SK-N-SH treated with all-trans-retinoic acid at 6 μM for 48 hours (cell line): Measurements from ENCODE around the gene ZDHHC9.

Experiments used
- ESRRG ChIP-seq: fragments of 250-450 bp; sonication (Bioruptor Pico); IDR thresholded peaks from 2 replicates; pipeline ENCODE4 v1.6.1; 2021; ENCODE audit warnings: mild to moderate bottlenecking
- ISL1 ChIP-seq: fragments of 250-450 bp; sonication (Bioruptor Pico); IDR thresholded peaks from 2 replicates; pipeline ENCODE4 v2.1.2; 2022; ENCODE audit warnings: mild to moderate bottlenecking, moderate library complexity
- RARB ChIP-seq: fragments of 250-450 bp; sonication (Bioruptor Pico); IDR thresholded peaks from 2 replicates; pipeline ENCODE4 v1.8.0; 2021; ENCODE audit warnings: mild to moderate bottlenecking, moderate library complexity
- ZFP3 ChIP-seq: fragments of 250-450 bp; sonication (Bioruptor Pico); IDR thresholded peaks from 2 replicates; pipeline ENCODE4 v1.5.0; 2020; ENCODE audit warnings: mild to moderate bottlenecking, moderate library complexity
- ZNF565 ChIP-seq: fragments of 450-650 bp; formaldehyde crosslinking; conservative IDR thresholded peaks from 2 replicates; pipeline ENCODE4 v1.5.0; 2020; ENCODE audit warnings: low read depth, mild to moderate bottlenecking, moderate library complexity
- ZNF8 ChIP-seq: fragments of 450-650 bp; formaldehyde crosslinking; IDR thresholded peaks from 2 replicates; pipeline ENCODE4 v1.5.0; 2020; ENCODE audit warnings: mild to moderate bottlenecking, moderate library complexity
- TF ChIP-seq, protein P1 (sequence below): fragments of 250-450 bp; sonication (Bioruptor Pico); IDR thresholded peaks from 2 replicates; pipeline ENCODE4 v1.5.0; 2020; ENCODE audit warnings: mild to moderate bottlenecking, moderate library complexity
- TF ChIP-seq, protein P2 (sequence below): fragments of 250-450 bp; sonication (Bioruptor Pico); IDR thresholded peaks from 2 replicates; pipeline ENCODE4 v1.8.0; 2020; ENCODE audit warnings: mild to moderate bottlenecking, moderate library complexity, borderline replicate concordance
- TF ChIP-seq, protein P3 (sequence below): fragments of 250-450 bp; sonication (Bioruptor Pico); IDR thresholded peaks from 2 replicates; pipeline ENCODE4 v1.5.1; 2021; ENCODE audit warnings: mild to moderate bottlenecking, moderate library complexity

DNA sequence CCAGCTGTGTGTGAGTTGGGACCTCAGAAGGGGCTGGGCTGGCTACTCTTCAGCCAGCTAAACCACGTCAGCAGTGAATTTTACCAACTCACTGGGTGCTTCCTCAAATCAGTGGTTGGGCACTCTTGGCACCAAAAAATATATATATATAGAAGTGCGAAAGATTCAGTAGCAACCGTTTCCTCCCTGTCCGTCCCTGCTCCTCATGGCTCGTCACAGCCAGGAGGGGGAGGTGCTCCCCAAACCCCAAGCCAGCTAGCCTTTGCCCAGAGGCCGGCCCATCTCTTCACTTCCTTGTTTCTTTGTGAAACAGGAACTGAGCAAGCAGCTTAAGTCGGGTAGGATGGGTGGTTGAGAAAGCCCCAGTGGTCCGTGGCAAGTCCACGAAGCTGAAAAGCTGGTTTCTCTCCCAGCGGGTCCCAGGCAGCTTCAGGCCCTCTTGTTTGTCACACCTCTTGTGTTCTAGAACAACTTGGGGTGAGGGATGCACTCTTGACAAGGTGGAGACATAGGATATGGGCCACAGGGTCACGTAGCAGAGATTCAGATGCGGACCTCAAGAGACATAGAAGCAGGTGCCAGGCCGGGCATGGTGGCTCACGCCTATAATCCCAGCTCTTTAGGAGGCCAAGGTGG, 70.8 kb downstream of the ZDHHC9 start:
- TF ChIP-seq, protein P1, sequence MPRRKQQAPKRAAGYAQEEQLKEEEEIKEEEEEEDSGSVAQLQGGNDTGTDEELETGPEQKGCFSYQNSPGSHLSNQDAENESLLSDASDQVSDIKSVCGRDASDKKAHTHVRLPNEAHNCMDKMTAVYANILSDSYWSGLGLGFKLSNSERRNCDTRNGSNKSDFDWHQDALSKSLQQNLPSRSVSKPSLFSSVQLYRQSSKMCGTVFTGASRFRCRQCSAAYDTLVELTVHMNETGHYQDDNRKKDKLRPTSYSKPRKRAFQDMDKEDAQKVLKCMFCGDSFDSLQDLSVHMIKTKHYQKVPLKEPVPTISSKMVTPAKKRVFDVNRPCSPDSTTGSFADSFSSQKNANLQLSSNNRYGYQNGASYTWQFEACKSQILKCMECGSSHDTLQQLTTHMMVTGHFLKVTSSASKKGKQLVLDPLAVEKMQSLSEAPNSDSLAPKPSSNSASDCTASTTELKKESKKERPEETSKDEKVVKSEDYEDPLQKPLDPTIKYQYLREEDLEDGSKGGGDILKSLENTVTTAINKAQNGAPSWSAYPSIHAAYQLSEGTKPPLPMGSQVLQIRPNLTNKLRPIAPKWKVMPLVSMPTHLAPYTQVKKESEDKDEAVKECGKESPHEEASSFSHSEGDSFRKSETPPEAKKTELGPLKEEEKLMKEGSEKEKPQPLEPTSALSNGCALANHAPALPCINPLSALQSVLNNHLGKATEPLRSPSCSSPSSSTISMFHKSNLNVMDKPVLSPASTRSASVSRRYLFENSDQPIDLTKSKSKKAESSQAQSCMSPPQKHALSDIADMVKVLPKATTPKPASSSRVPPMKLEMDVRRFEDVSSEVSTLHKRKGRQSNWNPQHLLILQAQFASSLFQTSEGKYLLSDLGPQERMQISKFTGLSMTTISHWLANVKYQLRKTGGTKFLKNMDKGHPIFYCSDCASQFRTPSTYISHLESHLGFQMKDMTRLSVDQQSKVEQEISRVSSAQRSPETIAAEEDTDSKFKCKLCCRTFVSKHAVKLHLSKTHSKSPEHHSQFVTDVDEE (CRISPR knock-in tag) = no peak
- TF ChIP-seq RARB (CRISPR knock-in tag) (no peak), ZNF8 (CRISPR knock-in tag) (no peak), ISL1 (CRISPR knock-in tag) (no peak), ZFP3 (CRISPR knock-in tag) (no peak), ZNF565 (CRISPR knock-in tag) (no peak), ESRRG (CRISPR knock-in tag) (no peak)
- TF ChIP-seq, protein P2, sequence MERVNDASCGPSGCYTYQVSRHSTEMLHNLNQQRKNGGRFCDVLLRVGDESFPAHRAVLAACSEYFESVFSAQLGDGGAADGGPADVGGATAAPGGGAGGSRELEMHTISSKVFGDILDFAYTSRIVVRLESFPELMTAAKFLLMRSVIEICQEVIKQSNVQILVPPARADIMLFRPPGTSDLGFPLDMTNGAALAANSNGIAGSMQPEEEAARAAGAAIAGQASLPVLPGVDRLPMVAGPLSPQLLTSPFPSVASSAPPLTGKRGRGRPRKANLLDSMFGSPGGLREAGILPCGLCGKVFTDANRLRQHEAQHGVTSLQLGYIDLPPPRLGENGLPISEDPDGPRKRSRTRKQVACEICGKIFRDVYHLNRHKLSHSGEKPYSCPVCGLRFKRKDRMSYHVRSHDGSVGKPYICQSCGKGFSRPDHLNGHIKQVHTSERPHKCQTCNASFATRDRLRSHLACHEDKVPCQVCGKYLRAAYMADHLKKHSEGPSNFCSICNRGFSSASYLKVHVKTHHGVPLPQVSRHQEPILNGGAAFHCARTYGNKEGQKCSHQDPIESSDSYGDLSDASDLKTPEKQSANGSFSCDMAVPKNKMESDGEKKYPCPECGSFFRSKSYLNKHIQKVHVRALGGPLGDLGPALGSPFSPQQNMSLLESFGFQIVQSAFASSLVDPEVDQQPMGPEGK (CRISPR knock-in tag) = no peak
- TF ChIP-seq, protein P3, sequence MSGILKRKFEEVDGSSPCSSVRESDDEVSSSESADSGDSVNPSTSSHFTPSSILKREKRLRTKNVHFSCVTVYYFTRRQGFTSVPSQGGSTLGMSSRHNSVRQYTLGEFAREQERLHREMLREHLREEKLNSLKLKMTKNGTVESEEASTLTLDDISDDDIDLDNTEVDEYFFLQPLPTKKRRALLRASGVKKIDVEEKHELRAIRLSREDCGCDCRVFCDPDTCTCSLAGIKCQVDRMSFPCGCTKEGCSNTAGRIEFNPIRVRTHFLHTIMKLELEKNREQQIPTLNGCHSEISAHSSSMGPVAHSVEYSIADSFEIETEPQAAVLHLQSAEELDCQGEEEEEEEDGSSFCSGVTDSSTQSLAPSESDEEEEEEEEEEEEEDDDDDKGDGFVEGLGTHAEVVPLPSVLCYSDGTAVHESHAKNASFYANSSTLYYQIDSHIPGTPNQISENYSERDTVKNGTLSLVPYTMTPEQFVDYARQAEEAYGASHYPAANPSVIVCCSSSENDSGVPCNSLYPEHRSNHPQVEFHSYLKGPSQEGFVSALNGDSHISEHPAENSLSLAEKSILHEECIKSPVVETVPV (CRISPR knock-in tag) = no peak
